Fibroblast of the conjunctiva (primary cell): ENCODE measurements around the gene CCR2.
"Not testable (repeated sequence)": the region's sequence is repeated elsewhere in the genome, so short reads cannot be mapped to it uniquely, and the experiment has no call there.

ENCODE experiments used
- DNase-seq: peaks from one replicate; pipeline ENCODE4 v3.0.0-alpha.2; 2010; ENCODE audit warnings: low read depth

The CCR2 gene

DNA sequence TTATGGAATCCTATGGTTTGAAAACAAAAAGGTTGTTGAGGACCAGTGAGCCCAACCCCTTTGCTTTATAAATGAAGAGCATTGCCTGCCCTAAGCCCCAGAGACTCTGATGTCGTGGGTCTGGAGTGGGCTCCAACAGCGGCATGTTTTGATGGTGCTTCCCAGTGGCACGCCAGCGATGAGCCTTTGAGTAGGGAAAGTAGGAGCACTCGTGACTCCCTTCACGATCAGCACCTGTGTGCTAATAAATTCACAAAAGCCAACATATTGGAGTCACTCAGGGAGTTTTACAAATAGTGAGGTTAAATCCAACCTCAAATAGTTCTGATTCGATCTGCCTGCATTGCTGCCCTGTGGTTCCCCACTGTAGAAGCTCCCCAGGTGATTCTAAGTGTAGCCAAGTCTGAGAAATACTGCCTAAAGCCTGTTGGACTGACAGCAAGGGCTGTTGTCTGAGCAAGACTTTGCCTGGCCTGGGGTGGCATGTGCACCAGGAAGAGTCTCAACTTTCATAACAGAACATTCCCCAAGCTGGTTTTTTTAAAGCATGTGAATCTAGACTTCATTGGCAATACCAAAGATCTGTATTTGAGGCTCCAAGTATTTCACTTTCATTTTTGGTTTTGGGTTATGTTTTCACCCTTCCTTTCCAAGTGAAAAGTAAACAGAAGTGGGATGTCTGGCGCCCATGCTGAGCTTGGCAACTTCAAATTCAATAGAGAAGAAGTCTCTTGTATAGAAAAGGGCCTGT lies 26.7 kb downstream of the CCR2 start:
- DNase-seq: no peak

DNA sequence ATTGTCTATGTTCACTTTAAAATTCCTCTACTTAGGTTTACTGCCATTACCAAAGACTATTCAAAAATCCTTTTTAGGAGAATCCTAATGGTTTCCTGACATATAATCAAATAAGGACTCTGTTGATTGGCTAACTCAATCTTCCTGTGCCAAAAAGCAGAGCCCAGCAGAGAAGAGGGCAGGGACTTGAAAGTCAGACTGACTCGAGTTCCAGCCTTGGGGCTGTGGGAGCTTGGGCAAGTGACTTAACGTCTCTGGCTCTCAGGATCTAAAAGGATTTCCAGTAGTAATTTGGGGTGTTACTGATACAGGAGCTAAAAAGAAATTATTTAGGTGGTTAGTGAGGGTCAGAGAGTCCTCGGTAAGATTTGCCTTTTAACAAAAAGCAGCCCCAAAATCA lies 27.7 kb downstream of the CCR2 start:
- no peak for DNase-seq

DNA sequence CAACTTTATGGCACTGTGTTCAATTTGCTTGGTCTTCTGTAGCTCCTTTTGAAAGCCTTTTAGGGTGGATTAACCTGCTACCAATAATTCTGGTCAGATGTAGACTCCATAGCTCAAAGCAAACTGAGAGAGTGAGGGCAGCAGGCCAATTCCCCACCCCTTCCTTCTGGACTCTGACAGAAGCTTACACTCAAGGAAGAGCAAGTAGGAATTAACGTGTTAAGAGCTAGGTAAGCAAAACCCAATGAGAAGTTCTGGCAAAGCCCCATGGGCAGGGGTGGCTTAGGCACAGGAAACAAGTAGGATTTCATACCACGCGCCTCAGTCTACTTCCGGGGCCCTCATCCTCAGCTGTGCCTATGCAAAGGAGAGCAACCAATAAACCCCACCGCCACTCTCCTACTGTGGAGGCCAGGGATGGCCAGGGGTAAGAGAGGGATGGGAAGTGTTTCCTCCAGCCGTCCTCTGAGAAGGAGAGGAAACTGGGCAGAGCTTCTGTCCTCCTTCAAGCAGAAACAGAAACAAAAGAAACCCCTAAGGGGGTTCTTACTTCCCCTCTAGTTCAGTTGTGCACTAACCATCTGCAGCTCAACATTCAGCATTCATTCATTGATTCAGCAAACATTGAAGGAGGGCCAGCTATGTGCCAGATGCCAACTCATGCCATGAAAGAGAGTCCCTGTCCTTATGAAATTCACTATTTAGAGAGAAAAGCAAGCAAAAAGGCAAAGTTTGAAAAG lies 29.5 kb downstream of the CCR2 start:
- DNase-seq: no peak

DNA sequence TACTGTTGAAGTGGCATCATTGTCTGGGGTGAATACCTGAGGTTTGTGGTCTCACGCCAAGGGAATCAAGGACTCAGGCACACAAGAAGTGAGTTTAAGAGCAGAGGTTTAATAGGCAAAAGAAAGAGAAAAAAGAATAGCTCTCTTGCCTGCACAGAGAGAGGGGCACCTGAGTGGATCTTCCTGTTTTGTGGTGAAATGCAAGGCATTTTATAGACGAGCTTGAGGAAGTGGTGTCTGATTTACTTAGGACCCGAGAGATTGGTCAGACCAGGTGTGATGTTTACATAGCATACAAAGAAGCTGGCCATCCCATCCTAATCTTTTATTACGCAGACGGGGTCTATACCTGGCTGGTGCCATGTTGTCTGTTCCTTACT lies 30.0 kb downstream of the CCR2 start:
- no peak for DNase-seq

DNA sequence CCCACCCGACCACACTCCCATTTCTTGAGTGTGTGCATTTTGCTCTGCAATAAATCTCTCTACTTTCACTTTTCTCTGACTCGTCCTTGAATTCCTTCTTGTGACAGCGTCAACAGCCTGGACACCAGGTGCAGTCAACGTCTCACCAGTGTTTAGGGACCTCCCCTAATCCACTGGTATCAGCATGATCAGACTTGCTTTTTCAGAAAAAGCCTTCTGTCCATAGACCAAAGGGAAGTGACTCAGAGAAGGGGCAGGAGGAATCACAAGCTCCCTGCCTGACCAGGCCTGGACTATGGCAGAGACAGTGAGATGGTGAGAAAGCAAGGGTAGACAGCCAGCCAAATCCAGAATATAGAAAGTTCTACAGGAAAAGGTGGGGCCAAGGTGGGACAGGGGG lies 32.3 kb downstream of the CCR2 start:
- DNase-seq: no peak

DNA sequence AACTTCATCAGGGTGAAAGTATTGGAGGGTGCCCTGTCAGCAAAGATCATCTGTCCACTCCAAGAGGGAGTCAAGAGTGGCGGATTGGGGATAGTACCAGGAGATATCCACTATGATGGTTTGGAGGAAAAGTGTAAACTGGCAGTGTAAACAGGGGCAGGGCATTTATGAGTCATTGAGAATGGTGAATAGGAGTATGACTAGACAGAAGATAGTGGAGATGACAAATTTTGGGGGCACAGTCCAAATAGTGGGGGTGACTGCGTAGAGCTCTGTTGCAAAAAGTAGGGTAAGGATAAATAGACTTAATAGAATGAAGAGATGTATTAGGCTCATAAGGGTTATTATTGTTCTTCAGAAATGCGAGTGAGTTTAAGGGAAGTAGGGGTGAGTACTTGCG lies 34.9 kb downstream of the CCR2 start:
- not testable (repeated sequence) for DNase-seq

DNA sequence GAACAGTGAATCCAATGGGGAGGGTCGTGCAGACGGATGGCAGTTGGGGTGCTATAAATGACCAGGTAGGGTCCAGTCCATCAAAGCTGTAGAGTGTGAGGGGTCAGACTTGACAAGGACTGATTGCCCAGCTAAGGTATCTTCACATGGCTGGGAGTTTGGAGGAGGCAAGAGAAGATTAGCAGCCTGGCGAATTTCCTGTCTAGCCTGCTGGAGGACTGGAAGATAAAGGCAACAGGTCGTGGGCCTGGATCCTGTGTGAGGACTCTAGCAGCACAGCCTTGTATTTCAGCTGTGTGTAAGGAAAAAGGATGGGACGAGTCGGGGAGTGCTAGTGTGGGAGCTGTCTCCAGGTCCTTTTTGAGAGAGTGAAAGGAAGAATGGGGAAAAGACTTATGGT lies 35.4 kb downstream of the CCR2 start:
- no peak for DNase-seq

DNA sequence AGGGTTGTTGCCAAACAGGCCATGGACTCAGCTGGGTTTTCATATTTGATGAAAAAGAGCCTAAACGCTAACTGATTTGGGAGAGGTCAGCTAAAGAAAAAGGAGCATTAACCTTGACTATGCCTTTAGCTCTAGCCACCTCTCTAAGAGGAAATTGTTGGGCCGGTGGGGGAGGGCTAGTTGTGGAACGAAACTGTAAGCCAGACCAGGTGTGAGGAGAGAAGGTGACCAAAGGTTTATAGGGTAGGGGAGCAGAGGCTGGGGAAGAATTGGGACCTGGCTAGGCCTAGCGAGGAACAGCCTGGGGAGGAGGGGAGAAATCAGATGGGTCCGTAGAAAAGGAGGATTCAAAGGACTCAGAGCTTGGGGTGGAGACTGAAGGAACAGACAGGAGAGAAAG lies 37.6 kb downstream of the CCR2 start:
- not testable (repeated sequence) for DNase-seq

DNA sequence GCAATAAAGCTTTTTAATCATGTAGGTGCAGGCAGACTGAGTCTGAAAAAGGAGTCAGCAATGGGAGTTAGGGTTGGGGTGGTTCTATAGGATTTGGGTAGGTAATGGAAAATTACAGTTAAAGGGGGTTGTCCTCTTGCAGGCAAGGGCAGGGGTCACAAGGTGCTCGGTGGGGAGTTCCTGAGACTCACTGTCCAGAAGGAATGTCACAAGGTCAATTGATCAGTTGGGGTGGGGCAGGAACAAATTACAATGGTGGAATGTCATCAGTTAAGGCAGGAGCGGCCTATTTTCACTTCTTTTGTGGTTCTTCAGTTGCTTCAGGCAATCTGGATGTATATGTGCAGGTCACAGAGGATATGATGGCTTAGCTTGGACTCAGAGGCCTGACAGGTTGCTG lies 39.1 kb downstream of the CCR2 start:
- no peak for DNase-seq

DNA sequence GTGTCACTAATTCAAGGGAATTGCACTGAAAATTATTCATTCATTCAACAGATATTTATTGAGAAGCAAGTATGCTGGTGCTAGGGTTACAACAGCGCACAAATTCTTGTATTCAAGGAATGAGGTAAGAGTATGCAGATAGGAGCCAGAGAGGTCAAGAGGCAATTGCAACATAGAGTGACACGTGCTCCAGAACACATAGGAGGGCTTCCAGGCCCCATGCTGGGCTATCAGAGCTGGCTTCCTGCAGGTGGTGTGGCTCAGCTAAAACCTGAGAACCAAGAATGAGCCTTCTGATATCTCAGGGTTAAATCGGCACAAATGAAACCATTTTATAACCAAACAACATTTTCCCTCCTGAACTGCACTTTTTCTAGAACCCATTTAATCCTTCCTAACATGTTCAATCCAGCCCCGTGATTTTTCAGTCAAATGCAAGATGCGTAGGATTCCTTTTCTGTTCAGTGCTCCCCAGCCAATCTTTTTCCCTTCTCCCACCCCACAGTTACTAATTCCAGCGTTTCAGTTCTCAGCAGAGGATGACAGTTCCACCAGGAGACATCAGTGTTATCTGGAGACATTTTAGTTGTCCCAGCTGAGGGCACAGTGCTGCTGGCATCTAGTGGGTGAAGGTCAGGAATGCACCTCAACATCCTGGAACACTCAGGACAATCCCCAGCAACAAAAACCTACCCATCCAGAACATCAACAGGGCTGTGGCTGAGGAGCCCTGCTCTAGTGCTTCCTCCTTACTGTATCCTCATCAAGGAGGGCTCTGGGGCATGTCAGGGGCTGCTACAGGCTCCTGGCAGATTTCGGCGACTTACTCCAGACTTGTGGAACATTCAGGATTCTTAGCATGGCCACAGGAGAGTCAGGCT lies 39.9 kb downstream of the CCR2 start:
- no peak for DNase-seq

DNA sequence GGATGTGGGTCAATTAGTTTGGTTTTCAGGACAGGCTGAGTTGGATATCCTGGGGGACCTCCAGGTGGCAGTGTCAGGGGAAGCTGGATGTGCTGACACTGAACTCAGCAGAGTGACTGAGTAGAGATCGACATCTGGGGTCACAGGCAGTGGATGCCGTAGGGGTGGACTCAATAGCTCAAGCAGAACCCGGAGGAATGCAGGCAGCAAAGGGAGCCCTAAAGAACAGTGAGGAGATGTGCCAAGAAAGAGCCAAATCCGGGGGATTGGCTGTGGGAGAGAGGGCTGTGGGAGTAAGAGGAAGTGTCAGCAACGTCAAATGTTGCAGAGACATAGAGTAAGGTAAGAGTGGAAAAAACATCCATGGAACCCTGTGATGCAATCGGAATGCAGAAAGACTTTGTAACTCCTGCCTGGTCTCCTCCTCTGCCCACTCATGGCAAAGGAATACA lies 41.3 kb downstream of the CCR2 start:
- no peak for DNase-seq

DNA sequence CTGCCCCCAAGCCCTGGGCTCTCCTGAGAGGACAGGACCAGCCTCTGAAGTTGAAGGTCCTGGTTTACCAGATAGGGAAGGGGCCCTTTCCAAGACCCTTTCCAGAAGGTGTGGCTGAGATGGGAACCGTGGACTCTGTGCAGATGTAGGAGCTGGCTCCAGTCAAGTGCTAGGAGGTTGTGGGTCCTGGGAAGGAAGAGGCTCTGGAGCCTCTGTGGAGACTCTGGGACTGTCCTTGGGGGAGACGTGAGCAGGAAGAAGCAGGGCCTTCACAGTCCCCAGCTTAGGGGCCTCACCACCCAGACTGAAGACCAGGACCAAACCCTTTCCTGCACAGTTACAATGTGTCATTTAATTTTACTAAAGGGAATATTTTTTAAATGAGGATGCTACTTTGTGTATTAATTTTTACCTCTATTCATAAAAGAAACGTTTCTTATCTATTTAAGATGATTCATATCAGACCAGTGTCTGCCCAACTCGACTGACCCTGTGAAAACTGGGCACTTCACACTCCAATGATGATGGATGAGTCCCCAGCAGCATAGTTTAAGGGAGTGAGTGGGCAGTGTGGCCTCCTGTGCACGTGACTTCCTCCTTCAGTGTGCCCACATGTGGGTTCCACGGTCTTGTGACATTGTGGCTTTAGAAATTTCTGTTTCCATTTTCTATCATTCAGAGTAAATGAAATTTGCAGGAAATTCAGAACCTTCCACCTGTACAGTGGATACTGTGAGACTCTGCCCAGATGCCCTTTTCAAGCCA lies 42.0 kb downstream of the CCR2 start:
- no peak for DNase-seq

DNA sequence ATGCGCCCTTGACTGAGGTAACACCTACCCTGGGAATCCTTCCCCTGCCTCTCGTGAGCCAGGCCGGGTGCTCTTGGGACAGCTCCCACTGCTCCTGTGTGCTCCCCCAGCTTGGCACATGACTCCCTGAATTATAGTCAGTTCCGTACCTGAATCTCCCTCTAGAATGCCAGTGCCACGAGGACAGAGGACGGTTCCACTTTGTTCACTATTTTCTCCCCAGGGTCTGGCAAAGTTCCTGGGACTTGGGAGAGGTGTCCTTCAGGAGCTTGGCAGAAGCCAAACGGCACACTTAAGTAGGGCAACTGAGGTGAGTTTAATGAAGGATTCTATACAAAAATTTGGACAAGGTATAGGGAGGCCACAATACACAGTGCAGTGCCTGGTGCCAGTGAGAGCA lies 43.2 kb downstream of the CCR2 start:
- DNase-seq: no peak

DNA sequence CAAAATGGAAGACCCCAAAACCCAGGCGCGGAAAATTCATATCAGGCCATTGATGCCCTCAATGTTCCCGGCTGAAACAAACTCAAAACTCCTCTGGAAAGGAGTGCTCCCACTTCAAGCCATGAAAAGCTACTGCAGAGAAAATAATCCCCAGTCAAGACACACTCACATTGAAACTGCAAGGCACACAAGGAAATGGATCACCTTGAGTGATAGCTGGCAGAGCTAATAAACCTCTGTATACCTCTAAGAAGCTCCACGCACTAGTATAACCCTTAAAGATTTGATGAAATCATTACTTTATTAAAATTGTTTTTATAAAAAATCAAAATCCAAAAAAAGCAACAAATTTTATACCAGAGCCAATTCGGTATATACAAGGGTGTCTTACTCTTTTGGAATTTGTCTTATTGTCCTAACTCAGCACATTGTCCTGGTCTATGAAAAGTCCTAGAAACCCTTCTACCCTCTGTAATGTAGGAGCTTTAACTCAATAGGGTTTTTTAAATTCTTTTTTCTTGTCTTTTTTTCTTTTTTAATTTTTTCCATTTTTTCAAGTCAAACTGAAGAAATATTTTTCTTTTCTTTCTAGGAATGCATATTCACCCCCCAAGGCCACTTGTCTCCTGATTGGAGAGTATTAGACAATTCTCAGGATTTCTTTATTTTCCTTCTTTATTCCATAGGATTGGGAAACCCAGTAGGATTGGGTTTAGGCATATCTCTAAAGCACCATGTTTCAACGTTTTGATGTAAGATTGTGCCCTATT lies 44.5 kb downstream of the CCR2 start:
- DNase-seq: no peak

DNA sequence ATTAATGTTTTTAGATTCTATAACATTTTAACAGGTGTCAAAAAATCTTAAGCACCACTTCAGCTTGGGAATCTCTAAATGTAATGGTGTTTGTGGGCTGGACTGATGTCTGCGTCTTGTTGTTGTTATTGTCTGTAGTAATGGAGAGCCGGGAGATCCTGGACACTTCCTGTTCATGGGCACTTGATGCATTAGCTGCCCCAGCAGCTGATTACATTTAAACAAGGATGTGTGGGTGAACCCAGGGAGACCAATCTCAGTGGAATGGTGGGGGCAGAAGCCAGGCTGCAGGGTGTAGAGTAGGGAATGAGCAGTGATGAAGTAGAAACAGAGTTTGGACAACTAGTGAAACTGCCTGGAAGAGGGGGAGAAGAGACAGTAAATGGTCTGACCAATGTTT lies 45.2 kb downstream of the CCR2 start:
- no peak for DNase-seq

DNA sequence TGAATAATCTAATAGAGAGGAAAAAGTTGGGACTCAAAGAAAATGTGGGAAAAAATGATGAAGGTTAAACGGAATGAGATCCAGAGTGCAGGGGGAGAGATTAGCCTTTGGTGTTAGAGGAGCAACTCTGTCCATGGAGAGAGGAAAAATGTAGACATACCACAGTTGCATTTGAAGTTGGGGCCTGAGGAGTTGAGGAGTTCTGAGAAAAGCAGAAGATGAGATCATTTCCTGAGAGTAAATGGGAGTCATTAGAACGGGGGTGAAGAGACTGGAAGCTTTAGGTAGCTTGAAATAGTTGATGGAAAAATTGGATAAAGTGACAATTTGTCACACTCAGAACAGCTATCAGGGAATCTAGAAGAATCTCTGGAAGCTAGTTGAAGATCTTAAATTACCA lies 45.6 kb downstream of the CCR2 start:
- no peak for DNase-seq

DNA sequence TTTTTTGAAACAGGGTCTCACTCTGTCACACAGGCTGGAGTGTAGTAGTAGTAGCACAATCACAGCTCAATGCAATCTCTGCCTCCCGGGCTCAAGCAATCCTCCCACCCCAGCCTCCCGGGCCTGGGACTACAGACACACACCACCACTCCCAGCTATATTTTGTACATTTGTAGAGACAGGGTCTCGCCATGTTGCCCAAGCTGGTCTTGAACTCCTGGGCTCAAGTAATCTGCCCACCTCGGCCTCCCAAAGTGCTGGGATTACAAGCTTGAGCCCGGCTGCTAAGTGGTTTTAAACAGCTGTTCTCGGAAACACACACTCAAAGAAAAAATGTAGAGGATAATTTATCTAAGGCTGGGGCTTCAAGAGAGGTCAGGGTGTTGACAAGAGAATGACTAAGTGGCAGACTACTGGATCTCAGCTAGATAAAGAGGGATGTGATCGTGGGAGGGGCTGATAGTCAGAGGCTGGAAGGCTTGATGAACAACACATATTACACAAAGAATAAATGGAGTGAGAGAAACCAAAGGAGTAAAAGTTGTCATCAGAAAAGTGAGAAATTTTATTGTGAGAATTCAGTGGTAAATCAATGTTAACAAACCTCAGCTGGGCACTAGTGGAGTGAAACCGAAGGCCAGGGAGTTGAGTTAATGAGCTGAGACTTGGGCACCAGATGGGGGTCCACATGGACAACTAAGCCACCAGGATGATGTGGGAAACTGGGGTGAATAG lies 46.3 kb downstream of the CCR2 start:
- no peak for DNase-seq

DNA sequence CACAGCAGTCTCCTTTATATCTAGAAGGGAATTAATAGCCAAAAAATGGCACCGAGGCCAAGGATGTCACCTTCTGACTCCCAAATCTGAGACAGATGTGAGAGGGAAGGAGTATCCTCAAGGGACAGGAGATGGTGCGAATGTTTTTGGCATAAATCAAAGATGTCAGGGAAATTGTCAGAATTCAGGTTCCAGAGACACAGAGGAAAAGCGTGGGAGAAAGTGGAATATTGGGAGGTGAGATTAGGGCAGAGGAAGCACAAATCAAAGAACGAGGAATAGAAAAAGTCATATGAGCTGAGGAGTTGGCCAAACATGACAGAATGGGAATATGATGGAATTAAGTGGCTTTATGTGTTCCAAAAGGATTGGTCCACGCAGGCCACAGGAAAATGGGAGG lies 46.9 kb downstream of the CCR2 start:
- DNase-seq: no peak

DNA sequence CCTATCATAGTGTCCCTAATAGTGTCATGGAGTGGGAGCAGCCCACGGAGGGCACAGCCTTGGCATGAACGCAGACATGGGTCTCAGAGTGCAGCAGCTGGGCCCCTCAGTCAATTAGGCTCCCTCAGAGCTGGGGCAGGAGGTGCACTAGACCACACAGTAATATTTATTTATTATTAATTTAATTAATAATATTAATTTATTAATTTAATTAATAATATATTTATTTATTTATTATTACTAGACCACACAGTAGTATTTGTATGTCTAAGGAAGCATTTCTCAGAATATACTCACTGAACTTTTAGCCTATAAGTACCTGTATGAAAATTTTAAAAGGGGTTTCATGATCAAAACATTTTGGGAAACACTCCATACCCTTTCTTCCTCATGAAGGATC lies 47.7 kb downstream of the CCR2 start:
- no peak for DNase-seq

DNA sequence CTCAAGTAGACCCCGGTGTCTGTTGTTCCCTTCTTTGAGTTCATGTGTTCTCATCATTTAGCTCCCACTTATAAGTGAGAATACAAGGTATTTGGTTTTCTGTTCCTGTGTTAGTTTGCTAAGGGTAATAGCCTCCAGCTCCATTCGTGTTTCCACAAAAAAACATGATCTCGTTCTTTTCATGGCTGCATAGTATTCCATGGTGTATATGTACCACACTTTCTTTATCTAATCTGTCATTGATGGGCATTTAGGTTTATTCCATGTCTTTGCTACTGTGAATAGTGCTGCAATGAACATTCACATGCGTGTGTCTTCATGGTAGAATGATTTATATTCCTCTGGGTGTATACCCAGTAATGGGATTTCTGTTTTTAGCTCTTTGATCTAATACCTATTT lies 49.0 kb downstream of the CCR2 start:
- not testable (repeated sequence) for DNase-seq
